Heart right ventricle (tissue), 16 donors: ENCODE measurements around the gene TMEM184A. TPM values are rescaled to one million over a fixed set of nuclear protein-coding genes. Genes with fewer than 3 reads are reported as not detected.
A peak's percentile ranks its signal among the peaks of the same experiment; 100 is the strongest.

ENCODE experiments used
- ATAC-seq, 8 donors: fragments of 200-7000 bp; cut with Tn5 transposase; one replicate each; pipeline ENCODE4 v1.9.1; 2020; ENCODE audit warnings: mild to moderate bottlenecking in 8 of 8, moderate library complexity in 8 of 8, moderate number of reproducible peaks in 1 of 8
- DNase-seq, 2 donors: peaks; one replicate each; pipeline ENCODE4 v3.0.0-alpha.2; 2020
- H3K27ac ChIP-seq, 10 donors: fragments of 200-600 bp; sonication (generic) in 2 of 10; one replicate each; pipeline versions ENCODE4 v1.5.0 to v1.8.0; 2020 to 2022; ENCODE audit warnings: mild to moderate bottlenecking in 3 of 10
- H3K27me3 ChIP-seq, 7 donors: fragments of 200-600 bp; one replicate each; pipeline ENCODE4 v1.8.0; 2021 to 2022; ENCODE audit warnings: mild to moderate bottlenecking in 2 of 7
- H3K36me3 ChIP-seq, 9 donors: fragments of 200-600 bp; sonication (generic) in 1 of 9; one replicate each; pipeline versions ENCODE4 v1.5.0 to v1.8.0; 2020 to 2022; ENCODE audit warnings: mild to moderate bottlenecking in 2 of 9
- H3K4me1 ChIP-seq, 9 donors: fragments of 200-600 bp; sonication (generic) in 1 of 9; one replicate each; pipeline versions ENCODE4 v1.5.0 to v1.8.0; 2020 to 2022; ENCODE audit warnings: mild to moderate bottlenecking in 4 of 9
- H3K4me3 ChIP-seq, 10 donors: fragments of 200-600 bp; sonication (generic) in 2 of 10; one replicate each; pipeline versions ENCODE4 v1.5.0 to v1.8.0; 2020 to 2022; ENCODE audit warnings: mild to moderate bottlenecking in 7 of 10, moderate library complexity in 2 of 10
- H3K9me3 ChIP-seq, 11 donors: fragments of 200-600 bp in 10 of 11; sonication (generic) in 2 of 11; one replicate each; pipeline versions ENCODE4 v1.5.0 to v1.8.0; 2013 to 2022; ENCODE audit warnings: mild to moderate bottlenecking in 2 of 11, control low read depth in 1 of 11, moderate library complexity in 1 of 11
- WGBS, 2 donors: extraction: QIAGEN DNeasy Blood & Tissue Kit; methylation state at CpG; one replicate each; pipeline ENCODE4 v1.1.7; 2013; ENCODE audit warnings: inconsistent platforms in 1 of 2; 5-methylcytosine and 5-hydroxymethylcytosine counted together
- intact Hi-C, 10 donors: fragments of 100-400 bp; cut with DNase I; formaldehyde crosslinking; loops; one replicate each; pipeline versions ENCODE4 v1.11.1 to v1.14.2; 2022
- polyA plus RNA-seq, 2 donors: library from polyadenylated mRNA; stranded (reverse); fragments of 200-250 nt; gene quantifications; one replicate each; pipeline ENCODE4 v1.2.3, GENCODE V29; 2013
- total RNA-seq, 10 donors: library from RNA; stranded (reverse); fragmentation: NEBNext Ultra II Directional in 3 of 10; extraction: Animal tissue kit (Norgen Biotek cat#: 25700) in 3 of 10; gene quantifications; one replicate each; pipeline versions ENCODE4 v1.2.1 to v1.2.4, GENCODE V29; 2021 to 2023
- TF ChIP-seq, protein P1 (sequence below), 9 donors: fragments of 200-600 bp; sonication (generic) in 2 of 9; IDR thresholded peaks; one replicate each; pipeline versions ENCODE4 v1.5.0 to v1.8.0; 2021 to 2022; ENCODE audit warnings: antibody characterized with exemption in 9 of 9, mild to moderate bottlenecking in 5 of 9, moderate library complexity in 1 of 9
- donor health status: Arrhythmogenic right ventricular cardiomyopathy.
- donor health status: ischemic (EF 13 %, LVEDD 7.1; RV severe dilation, severe dysfunction).
- donor health status: healthy with polysubstance abuse.
- donor health status: DM: no; HTN: yes; CAD: no.
- donor health status: DM: no; HTN: no; CAD: no.
- donor health status: ischemic (EF 25% LVEDD 6.9; RV normal size, moderate dysfunction).
- donor health status: ischemic (EF 25% LVEDD 5.7; RV mildly dilated, moderate dysfunction).
- donor health status: healthy.
- donor health status: DM: yes; HTN: yes; CAD: no.
- donor health status: Ischemic cardiomyopathy.
- donor health status: ischemic (EF 35%, LVEDD 5.7; RV mildly dilated, moderate dysfunction).
- donor health status: nonischemic (EF 11% LVEDD 7.7; RV severe dilation, severe dysfunction).
- donor health status: DM: yes; HTN: yes; CAD: no.
- donor health status: PGD.
- donor health status: ischemic (EF 29% LVEDD 5.4; RV normal size, mild dysfunction).
- donor health status: nonischemic (EF 23%, LVEDD 6.1; RV moderate dilation, normal function).

Gene TMEM184A
- total and polyA plus RNA-seq, 12 donors: 0.09 to 1.2 (median 0.51) TPM

GRCh38 chr7:1514407-1514806 lies 41.6 kb downstream of the TMEM184A start:
- WGBS, 2 donors: 90 to 91% methylated on average over 12 of the region's 12 CpGs
- H3K9me3 ChIP-seq: peaks cover 0 to 9% (median 0%) of the 10 kb centered on the region in 11 donors
- no peak for ATAC-seq
- TF ChIP-seq, protein P1, sequence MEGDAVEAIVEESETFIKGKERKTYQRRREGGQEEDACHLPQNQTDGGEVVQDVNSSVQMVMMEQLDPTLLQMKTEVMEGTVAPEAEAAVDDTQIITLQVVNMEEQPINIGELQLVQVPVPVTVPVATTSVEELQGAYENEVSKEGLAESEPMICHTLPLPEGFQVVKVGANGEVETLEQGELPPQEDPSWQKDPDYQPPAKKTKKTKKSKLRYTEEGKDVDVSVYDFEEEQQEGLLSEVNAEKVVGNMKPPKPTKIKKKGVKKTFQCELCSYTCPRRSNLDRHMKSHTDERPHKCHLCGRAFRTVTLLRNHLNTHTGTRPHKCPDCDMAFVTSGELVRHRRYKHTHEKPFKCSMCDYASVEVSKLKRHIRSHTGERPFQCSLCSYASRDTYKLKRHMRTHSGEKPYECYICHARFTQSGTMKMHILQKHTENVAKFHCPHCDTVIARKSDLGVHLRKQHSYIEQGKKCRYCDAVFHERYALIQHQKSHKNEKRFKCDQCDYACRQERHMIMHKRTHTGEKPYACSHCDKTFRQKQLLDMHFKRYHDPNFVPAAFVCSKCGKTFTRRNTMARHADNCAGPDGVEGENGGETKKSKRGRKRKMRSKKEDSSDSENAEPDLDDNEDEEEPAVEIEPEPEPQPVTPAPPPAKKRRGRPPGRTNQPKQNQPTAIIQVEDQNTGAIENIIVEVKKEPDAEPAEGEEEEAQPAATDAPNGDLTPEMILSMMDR (IDR thresholded peaks at IDR 0.05): no peak
- peak overlapping the region in 1 of 10 donors; percentile 22 for H3K4me3 ChIP-seq
- peaks cover 4 to 29% (median 23%) of the 10 kb centered on the region in 9 donors for H3K4me1 ChIP-seq
- no peaks in the 10 kb centered on the region for H3K27me3 ChIP-seq
- intact Hi-C loops: loop anchor here in 1 of 10 donors (2.0 kb wide), 1 partner anchor 18 kb away; no protein-coding TSS in a partner anchor
- DNase-seq: no peak
- peak overlapping the region; percentile 87 to 100 (median 97) for H3K27ac ChIP-seq
- no peaks in the 10 kb centered on the region for H3K36me3 ChIP-seq

DNA sequence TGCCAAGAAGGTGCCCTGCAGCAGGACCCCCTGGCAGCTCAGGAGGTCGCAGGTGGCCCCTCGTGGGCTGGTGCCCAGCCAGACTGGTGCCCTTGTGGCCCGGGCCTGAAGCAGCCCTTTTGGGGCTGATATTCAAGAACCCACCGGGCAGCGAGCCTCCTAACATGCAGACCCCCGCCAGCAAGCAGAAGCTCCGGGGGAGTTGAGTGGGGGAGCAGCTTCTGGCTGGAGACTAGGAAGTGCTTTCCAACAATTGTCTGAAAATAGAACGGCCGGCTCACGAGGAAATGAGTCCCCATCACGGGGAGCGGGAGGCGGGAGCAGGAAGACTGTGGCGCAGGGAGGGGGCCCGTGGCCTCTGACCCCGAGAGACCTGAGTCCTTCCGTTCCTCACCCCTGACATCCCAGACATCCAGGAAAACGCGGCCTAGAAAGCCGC lies 42.3 kb downstream of the TMEM184A start:
- Histone ChIP-seq H3K27me3 (no peaks in the 10 kb centered on the region), H3K4me1 (peaks cover 4 to 29% (median 23%) of the 10 kb centered on the region in 9 donors), H3K4me3 (peak overlapping the region in 6 of 10 donors; percentile 14 to 39 (median 23)), H3K9me3 (peaks cover 0 to 1% (median 0%) of the 10 kb centered on the region in 11 donors), H3K36me3 (no peaks in the 10 kb centered on the region), H3K27ac (peak overlapping the region; percentile 87 to 100 (median 97))
- WGBS, 2 donors: 4 to 7% methylated on average over 20 of the region's 20 CpGs
- intact Hi-C loops: loop anchor here in 4 of 10 donors (1.0 to 2.0 kb wide), 4 partner anchors 19 to 45 kb away; no protein-coding TSS in a partner anchor
- DNase-seq (peak; percentile 53 to 83), ATAC-seq (peak; percentile 58 to 92 (median 84))
- TF ChIP-seq, protein P1 (IDR thresholded peaks at IDR 0.05): no peak

DNA sequence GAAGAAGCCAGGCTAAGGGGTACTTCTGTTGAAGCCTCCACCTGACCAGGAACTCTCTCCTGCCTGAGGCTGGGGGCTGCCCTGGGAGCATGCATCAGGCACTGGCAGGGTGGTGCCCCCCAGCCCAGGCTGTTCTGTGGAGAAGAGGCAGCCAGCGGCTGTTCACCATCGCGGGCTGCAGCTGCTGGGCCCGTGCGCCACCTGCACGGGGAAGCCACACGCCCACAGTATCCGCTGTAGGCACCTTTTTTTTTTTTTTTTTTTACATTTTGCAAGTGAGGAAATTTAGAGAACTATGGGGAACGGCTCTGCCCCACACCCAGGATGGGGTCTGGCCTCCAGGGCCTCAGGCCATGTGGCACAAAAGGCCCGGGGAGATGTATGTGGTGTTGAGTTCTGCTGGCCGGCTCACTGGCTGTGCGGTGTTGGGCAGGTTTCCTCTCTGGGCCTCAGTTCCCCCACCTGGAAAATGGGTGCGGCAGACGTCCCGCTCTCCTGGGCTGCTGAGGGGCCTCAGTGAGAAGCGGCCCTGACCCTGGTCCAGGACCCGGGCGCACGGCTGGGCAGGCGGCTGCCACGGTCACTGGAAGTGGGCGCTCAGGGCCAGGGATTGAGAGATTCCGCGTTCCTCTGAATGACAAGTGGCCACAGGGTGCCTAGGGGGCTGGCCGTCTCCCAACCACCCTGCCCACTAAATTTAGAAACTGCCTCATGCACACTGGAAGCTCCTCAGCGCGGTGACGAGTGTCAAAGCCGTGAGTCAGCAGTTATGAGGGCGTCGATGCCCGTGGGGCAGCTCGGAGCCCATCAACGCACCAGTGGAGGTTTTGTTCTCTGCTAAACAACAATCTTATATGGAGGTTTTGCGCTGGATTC lies 43.0 kb downstream of the TMEM184A start:
- DNase-seq: peak; percentile 78 to 86
- H3K4me3 ChIP-seq: peak overlapping the region in 6 of 10 donors; percentile 14 to 39 (median 23)
- 37 to 43% methylated on average over 35 of the region's 35 CpGs for WGBS, 2 donors
- H3K9me3 ChIP-seq: no peaks in the 10 kb centered on the region
- no peaks in the 10 kb centered on the region for H3K36me3 ChIP-seq
- no peaks in the 10 kb centered on the region for H3K27me3 ChIP-seq
- peaks cover 4 to 29% (median 23%) of the 10 kb centered on the region in 9 donors for H3K4me1 ChIP-seq
- intact Hi-C loops: loop anchor here in 3 of 10 donors (1.0 to 2.0 kb wide), 3 partner anchors 24 to 46 kb away; no protein-coding TSS in a partner anchor
- peak overlapping the region; percentile 87 to 100 (median 97) for H3K27ac ChIP-seq
- peak; percentile 90 to 96 (median 94) for ATAC-seq
- TF ChIP-seq, protein P1 (IDR thresholded peaks at IDR 0.05): peak in 1 of 9 donors; percentile 8
